ENCODE results near the gene ATP5IF1. TPM values are rescaled to one million over a fixed set of nuclear protein-coding genes. Genes with fewer than 3 reads are reported as not detected.

Gene ATP5IF1
- total RNA-seq (2021; ENCODE audit: unreplicated experiment) (169 TPM), Bru-seq, nascent RNA (percentile 75 among the genes with signal in this experiment), BruChase-seq, experiment 1, labeled RNA remaining after a 6-hour chase (percentile 81 among the genes with signal in this experiment), BruChase-seq, experiment 2, labeled RNA remaining after a 2-hour chase (percentile 77 among the genes with signal in this experiment)
- 203 and 288 TPM in 2 replicates for polyA plus RNA-seq (2012)
- long read RNA-seq, transcript ATP5IF1-202 (2 exons, 1,855 nt): minor isoform, 5 of 127 reads
- long read RNA-seq, transcript ATP5IF1-201 (3 exons, 494 nt): major isoform, 96 of 127 reads
- long read RNA-seq, partial matches to known transcripts: 22 of 127 reads
- long read RNA-seq, other reads (novel, unspliced or antisense): 3 of 127 reads

- Histone ChIP-seq H3K79me2 (ENCODE audit: insufficient read depth, low read length) (peaks cover 42% of the 10 kb centered on the region), H3K4me2 (ENCODE audit: low read length) (peak within 1 kb of the TSS; percentile 93), H3K27ac (ENCODE audit: low read depth, low read length) (peak within 1 kb of the TSS; percentile 72), H4K20me1 (ENCODE audit: insufficient read depth) (no peaks in the 10 kb centered on the region), H3K36me3 (ENCODE audit: control insufficient read depth in 1 of 2, insufficient read depth in 2 of 2, low read length in 2 of 2) (peaks cover 3 to 8% of the 10 kb centered on the region in 2 experiments; a peak in 1 of 4 replicates), H3K4me3 (replicated peaks in 1 of 2; ENCODE audit: low read depth in 1 of 2, low read length in 2 of 2) (peak within 1 kb of the TSS; percentile 83), H3K9me2 (ENCODE audit: insufficient read depth) (no peaks in the 10 kb centered on the region), H3K4me1 (ENCODE audit: control insufficient read depth in 1 of 2, insufficient read depth in 2 of 2, low read length in 2 of 2) (peaks cover 12 to 31% of the 10 kb centered on the region in 2 experiments), H3K27me3 (ENCODE audit: insufficient read depth, low read length) (no peaks in the 10 kb centered on the region), H3K9me3 (ENCODE audit: control insufficient read depth in 1 of 2, insufficient read depth in 1 of 2, low read depth in 1 of 2, low read length in 2 of 2) (no peaks in the 10 kb centered on the region), H2AFZ (ENCODE audit: low read depth, low read length, poor library complexity, severe bottlenecking) (peak within 1 kb of the TSS; percentile 84), H3K9ac (ENCODE audit: low read length) (peak within 1 kb of the TSS; percentile 84)
- CTCF ChIA-PET: interaction anchor here (0.8 to 3.5 kb wide), 6 partner anchors 10 to 145 kb away, joined by 4 to 42 read pairs (median 4); no protein-coding TSS in a partner anchor
- BruUV-seq (replicated peaks): TSS peak; percentile 74
- intact Hi-C loops (cut with micrococcal nuclease): no loop called here
- RAD21 ChIA-PET (ENCODE audit: low non-redundant PET in 1 of 2, low total read pairs in 2 of 2, uncharacterized antibody in 2 of 2, unreplicated experiment in 2 of 2): interaction anchor here in 1 of 2 experiments (1.1 kb wide), 1 partner anchor 13 kb away, joined by 3 read pairs; no protein-coding TSS in a partner anchor
- peak; percentile 92 for ATAC-seq
- POLR2A ChIA-PET: interaction anchor here (0.6 to 6.4 kb wide), 11 partner anchors 9 to 632 kb away, joined by 3 to 61 read pairs (median 3); partner anchors contain the start of genes AHDC1, MED18 and RNU11
- DNase-seq (ENCODE audit: low read depth, low spot score): peak; percentile 96
- TF ChIP-seq CBX3 (IDR thresholded peaks at IDR 0.05; ENCODE audit: low read depth) (no peak), SP1 (IDR thresholded peaks at IDR 0.05; ENCODE audit: low read depth) (peak; percentile 96), RAD21 (IDR thresholded peaks at IDR 0.05; ENCODE audit: low read depth) (no peak), ZNF274 (IDR thresholded peaks at IDR 0.05; ENCODE audit: low read depth, low read length) (no peak), YY1 (IDR thresholded peaks at IDR 0.05; ENCODE audit: extremely low read depth, insufficient replicate concordance, low read depth, low read length) (peak; percentile 77), TCF7L2 (IDR thresholded peaks at IDR 0.05; ENCODE audit: borderline replicate concordance, extremely low read depth, insufficient read depth, insufficient read length) (peak; percentile 16), EZH2phosphoT487 (IDR thresholded peaks at IDR 0.05; ENCODE audit: borderline replicate concordance) (no peak), SRF (IDR thresholded peaks at IDR 0.05; ENCODE audit: low read depth) (no peak), EGR1 (IDR thresholded peaks at IDR 0.05; ENCODE audit: low read depth) (no peak), ZFX (IDR thresholded peaks at IDR 0.05) (peak; percentile 21; the same call in 1 of the 2 replicates), ELF1 (IDR thresholded peaks at IDR 0.05; ENCODE audit: borderline replicate concordance, low read depth) (no peak), CEBPB (IDR thresholded peaks at IDR 0.05; ENCODE audit: low read depth) (no peak), FOSL1 (IDR thresholded peaks at IDR 0.05; ENCODE audit: low read depth) (no peak), POLR2AphosphoS5 (IDR thresholded peaks at IDR 0.05; ENCODE audit: low read depth, low read length) (peak; percentile 98), POLR2A (IDR thresholded peaks at IDR 0.05; ENCODE audit: borderline replicate concordance, extremely low read depth, insufficient read depth, insufficient read length) (peak; percentile 94), CTCF (IDR thresholded peaks at IDR 0.05 in 2 of 3, conservative IDR thresholded peaks at IDR 0.05 in 1 of 3; ENCODE audit: borderline replicate concordance in 1 of 3, insufficient read depth in 1 of 3, low read depth in 2 of 3, low read length in 2 of 3) (no peak), JUND (IDR thresholded peaks at IDR 0.05) (no peak), SIN3A (IDR thresholded peaks at IDR 0.05; ENCODE audit: low read depth) (peak; percentile 94), EZH2 (IDR thresholded peaks at IDR 0.05) (no peak)
- TF ChIP-seq, protein P1, sequence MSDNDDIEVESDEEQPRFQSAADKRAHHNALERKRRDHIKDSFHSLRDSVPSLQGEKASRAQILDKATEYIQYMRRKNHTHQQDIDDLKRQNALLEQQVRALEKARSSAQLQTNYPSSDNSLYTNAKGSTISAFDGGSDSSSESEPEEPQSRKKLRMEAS (IDR thresholded peaks at IDR 0.05): no peak
- TF ChIP-seq, protein P2, sequence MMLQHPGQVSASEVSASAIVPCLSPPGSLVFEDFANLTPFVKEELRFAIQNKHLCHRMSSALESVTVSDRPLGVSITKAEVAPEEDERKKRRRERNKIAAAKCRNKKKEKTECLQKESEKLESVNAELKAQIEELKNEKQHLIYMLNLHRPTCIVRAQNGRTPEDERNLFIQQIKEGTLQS (IDR thresholded peaks at IDR 0.05): no peak
- TF ChIP-seq, protein P3, sequence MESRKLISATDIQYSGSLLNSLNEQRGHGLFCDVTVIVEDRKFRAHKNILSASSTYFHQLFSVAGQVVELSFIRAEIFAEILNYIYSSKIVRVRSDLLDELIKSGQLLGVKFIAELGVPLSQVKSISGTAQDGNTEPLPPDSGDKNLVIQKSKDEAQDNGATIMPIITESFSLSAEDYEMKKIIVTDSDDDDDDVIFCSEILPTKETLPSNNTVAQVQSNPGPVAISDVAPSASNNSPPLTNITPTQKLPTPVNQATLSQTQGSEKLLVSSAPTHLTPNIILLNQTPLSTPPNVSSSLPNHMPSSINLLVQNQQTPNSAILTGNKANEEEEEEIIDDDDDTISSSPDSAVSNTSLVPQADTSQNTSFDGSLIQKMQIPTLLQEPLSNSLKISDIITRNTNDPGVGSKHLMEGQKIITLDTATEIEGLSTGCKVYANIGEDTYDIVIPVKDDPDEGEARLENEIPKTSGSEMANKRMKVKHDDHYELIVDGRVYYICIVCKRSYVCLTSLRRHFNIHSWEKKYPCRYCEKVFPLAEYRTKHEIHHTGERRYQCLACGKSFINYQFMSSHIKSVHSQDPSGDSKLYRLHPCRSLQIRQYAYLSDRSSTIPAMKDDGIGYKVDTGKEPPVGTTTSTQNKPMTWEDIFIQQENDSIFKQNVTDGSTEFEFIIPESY (IDR thresholded peaks at IDR 0.05; ENCODE audit: extremely low read depth, insufficient replicate concordance, low read length): no peak
Observed at GRCh38 chr1:28235755-28236655, at the start of gene ATP5IF1. Gene ATP5IF1 (plus strand): TSS chr1:28236124. CDS start chr1:28236184, 60 bp downstream.
